Heart left ventricle (tissue), 16 donors: ENCODE results near the gene RRP9. TPM values are rescaled to one million over a fixed set of nuclear protein-coding genes. Genes with fewer than 3 reads are reported as not detected.

Experiments
- ATAC-seq, 4 donors: fragments of 200-7000 bp; cut with Tn5 transposase; one replicate each; pipeline ENCODE4 v1.9.1; 2020 to 2022; ENCODE audit warnings: moderate library complexity in 4 of 4, mild to moderate bottlenecking in 3 of 4, moderate number of reproducible peaks in 1 of 4
- DNase-seq, 5 donors: peaks; one replicate each; pipeline ENCODE4 v3.0.0-alpha.2; 2020
- H3K27ac ChIP-seq, 12 donors: fragments of 200-600 bp; sonication (generic) in 4 of 12; one replicate each; pipeline versions ENCODE4 v1.5.0 to v1.8.0; 2016 to 2022; ENCODE audit warnings: mild to moderate bottlenecking in 2 of 12
- H3K27me3 ChIP-seq, 9 donors: fragments of 200-600 bp; sonication (generic) in 2 of 9; one replicate each; pipeline versions ENCODE4 v1.5.1 to v1.8.0; 2016 to 2022; ENCODE audit warnings: mild to moderate bottlenecking in 3 of 9
- H3K36me3 ChIP-seq, 9 donors: fragments of 200-600 bp; sonication (generic) in 2 of 9; one replicate each; pipeline versions ENCODE4 v1.5.0 to v1.8.0; 2018 to 2022; ENCODE audit warnings: mild to moderate bottlenecking in 2 of 9
- H3K4me1 ChIP-seq, 12 donors: fragments of 200-600 bp; sonication (generic) in 4 of 12; one replicate each; pipeline versions ENCODE4 v1.5.0 to v1.8.0; 2016 to 2022; ENCODE audit warnings: mild to moderate bottlenecking in 3 of 12
- H3K4me3 ChIP-seq, 12 donors: fragments of 200-600 bp; sonication (generic) in 4 of 12; one replicate each; pipeline versions ENCODE4 v1.5.0 to v1.8.0; 2017 to 2022; ENCODE audit warnings: mild to moderate bottlenecking in 9 of 12, moderate library complexity in 4 of 12
- H3K9me3 ChIP-seq, 12 donors: fragments of 200-600 bp; sonication (generic) in 4 of 12; one replicate each; pipeline versions ENCODE4 v1.5.0 to v1.8.0; 2016 to 2022; ENCODE audit warnings: mild to moderate bottlenecking in 1 of 12
- CTCF ChIP-seq, 12 donors: fragments of 200-600 bp; sonication (generic) in 4 of 12; IDR thresholded peaks; one replicate each; pipeline versions ENCODE4 v1.5.0 to v1.8.0; 2018 to 2022; ENCODE audit warnings: antibody characterized with exemption in 12 of 12, mild to moderate bottlenecking in 5 of 12
- POLR2A ChIP-seq, 2 donors: fragments of 450-650 bp; IDR thresholded peaks; one replicate each; pipeline ENCODE4 v1.6.1; 2017; ENCODE audit warnings: antibody characterized with exemption in 2 of 2, mild to moderate bottlenecking in 2 of 2, moderate library complexity in 2 of 2
- WGBS, 4 donors: extraction: QIAGEN DNeasy Blood & Tissue Kit in 2 of 4; methylation state at CpG; one replicate each; pipeline versions ENCODE4 v1.1.5 to v1.1.7; 2013 to 2018; 5-methylcytosine and 5-hydroxymethylcytosine counted together
- intact Hi-C, 10 donors: fragments of 100-400 bp; cut with DNase I; formaldehyde crosslinking; loops; one replicate each; pipeline versions ENCODE4 v1.11.1 to v1.14.2; 2022
- polyA plus RNA-seq, 2 donors: library from polyadenylated mRNA; stranded (reverse); fragments of 200-250 nt; gene quantifications; one replicate each; pipeline ENCODE4 v1.2.3, GENCODE V29; 2013
- total RNA-seq, 9 donors: library from RNA; depleted of rRNA in 2 of 9; stranded (reverse); fragments of >200 nt in 2 of 9; fragmentation: NEBNext Ultra II Directional in 3 of 9; extraction: Animal tissue kit (Norgen Biotek cat#: 25700) in 3 of 9; gene quantifications; one replicate each; pipeline versions ENCODE4 v1.1.0 to v1.2.4, GENCODE V29; 2016 to 2023
- donor health status: ischemic (EF 13 %, LVEDD 7.1; RV severe dilation, severe dysfunction).
- donor health status: healthy with polysubstance abuse.
- donor health status: DM: no; HTN: yes; CAD: no.
- donor health status: DM: no; HTN: no; CAD: no.
- donor health status: ischemic (EF 25% LVEDD 6.9; RV normal size, moderate dysfunction).
- donor health status: ischemic (EF 25% LVEDD 5.7; RV mildly dilated, moderate dysfunction).
- donor health status: healthy.
- donor health status: DM: yes; HTN: yes; CAD: no.
- donor health status: ischemic (EF 35%, LVEDD 5.7; RV mildly dilated, moderate dysfunction).
- donor health status: nonischemic (EF 11% LVEDD 7.7; RV severe dilation, severe dysfunction).
- donor health status: DM: yes; HTN: yes; CAD: no.
- donor health status: PGD.
- donor health status: ischemic (EF 29% LVEDD 5.4; RV normal size, mild dysfunction).
- donor health status: nonischemic (EF 23%, LVEDD 6.1; RV moderate dilation, normal function).

Gene RRP9
- total and polyA plus RNA-seq, 11 donors = 6.1 to 30.8 (median 10.8) TPM

GRCh38 chr3:51934991-51935885, 6.5 kb downstream of the RRP9 start:
- TF ChIP-seq POLR2A (IDR thresholded peaks at IDR 0.05) (no peak), CTCF (IDR thresholded peaks at IDR 0.05) (no peak)
- H3K4me3 ChIP-seq = no peak overlapping the region
- DNase-seq (peak in 1 of 5 donors; percentile 15), ATAC-seq (no peak)
- intact Hi-C loops = no loop called here
- peaks cover 0 to 3% (median 0%) of the 10 kb centered on the region in 12 donors for H3K4me1 ChIP-seq
- 89 to 93% (median 92%) methylated on average over 25 to 28 of the region's 28 CpGs for WGBS, 4 donors
- H3K9me3 ChIP-seq = no peaks in the 10 kb centered on the region
- no peaks in the 10 kb centered on the region for H3K27me3 ChIP-seq
- no peak overlapping the region for H3K27ac ChIP-seq
- peaks cover 0 to 69% (median 51%) of the 10 kb centered on the region in 9 donors for H3K36me3 ChIP-seq

GRCh38 chr3:51934139-51934850, 7.4 kb downstream of the RRP9 start:
- DNase-seq (no peak), ATAC-seq (no peak)
- Histone ChIP-seq H3K4me1 (no peaks in the 10 kb centered on the region), H3K36me3 (peaks cover 0 to 68% (median 48%) of the 10 kb centered on the region in 9 donors), H3K4me3 (no peak overlapping the region), H3K9me3 (no peaks in the 10 kb centered on the region), H3K27me3 (no peaks in the 10 kb centered on the region), H3K27ac (no peak overlapping the region)
- WGBS, 4 donors = 89 to 98% (median 95%) methylated on average over 11 of the region's 11 CpGs
- intact Hi-C loops = no loop called here
- no peak for TF ChIP-seq POLR2A (IDR thresholded peaks at IDR 0.05)
- TF ChIP-seq CTCF (IDR thresholded peaks at IDR 0.05) = no peak

- no peak for ATAC-seq
- Histone ChIP-seq H3K27ac (no peak overlapping the region), H3K36me3 (peaks cover 0 to 64% (median 48%) of the 10 kb centered on the region in 9 donors), H3K4me3 (no peak overlapping the region), H3K27me3 (no peaks in the 10 kb centered on the region), H3K9me3 (no peaks in the 10 kb centered on the region), H3K4me1 (no peaks in the 10 kb centered on the region)
- no peak for DNase-seq
- 84 to 93% (median 91%) methylated on average over 11 to 13 of the region's 13 CpGs for WGBS, 4 donors
- intact Hi-C loops = no loop called here
- TF ChIP-seq POLR2A (IDR thresholded peaks at IDR 0.05) = no peak
- no peak for TF ChIP-seq CTCF (IDR thresholded peaks at IDR 0.05)
These were observed 8.1 kb downstream of the RRP9 start for GRCh38 chr3:51933471-51934138.
